IMR-90 (cell line): ENCODE results near the gene CLEC16A. TPM values are rescaled to one million over a fixed set of nuclear protein-coding genes. Genes with fewer than 3 reads are reported as not detected.

Experiments
- ATAC-seq: fragments of 200-7000 bp; cut with Tn5 transposase; 2 replicates; pipeline ENCODE4 v1.9.1; 2020; ENCODE audit warnings: low read depth, mild to moderate bottlenecking, moderate library complexity
- BruUV-seq: library from RNA; stranded (reverse); fragments of 400-500 nt; replicated peaks from 2 replicates; lab custom pipeline; 2021; lab: Mats Ljungman, UMichigan
- CTCF ChIA-PET: fragments of 300-600 bp; formaldehyde crosslinking; extraction: SDS; loops from one replicate; lab custom pipeline; 2021; ENCODE audit warnings: antibody characterized with exemption; lab: Yijun Ruan, JAX
- POLR2A ChIA-PET: fragments of 300-600 bp; sonication (Branson Sonifier 250); formaldehyde crosslinking; loops from one replicate; lab custom pipeline; 2022; ENCODE audit warnings: antibody characterized with exemption; ENCODE audit not compliant: unreplicated experiment; lab: Charles Lee
- DNase-seq: peaks from one replicate; pipeline ENCODE4 v3.0.0; 2013
- H2AFZ ChIP-seq: replicated peaks from 2 replicates; pipeline ENCODE3; 2013; ENCODE audit warnings: low read length, mild to moderate bottlenecking; ENCODE audit not compliant: poor library complexity
- H2AK5ac ChIP-seq: 2 replicates; pipeline ENCODE4 v1.6.1; 2013; ENCODE audit warnings: low read depth, low read length, inconsistent platforms
- H2AK9ac ChIP-seq: replicated peaks from 2 replicates; pipeline ENCODE3; 2013; ENCODE audit warnings: mild to moderate bottlenecking, low read depth, low read length, moderate library complexity; ENCODE audit not compliant: poor library complexity
- H2BK120ac ChIP-seq: 2 replicates; pipeline ENCODE4 v1.6.1; 2013; ENCODE audit warnings: low read depth, low read length, inconsistent platforms
- H2BK15ac ChIP-seq: 3 replicates; pipeline ENCODE4 v1.6.1; 2013; ENCODE audit warnings: low read depth, low read length, inconsistent platforms
- H2BK20ac ChIP-seq: 2 replicates; pipeline ENCODE4 v1.6.1; 2013; ENCODE audit warnings: low read depth, mild to moderate bottlenecking, inconsistent platforms, low read length, moderate library complexity
- H2BK5ac ChIP-seq: 2 replicates; pipeline ENCODE4 v1.6.1; 2013; ENCODE audit warnings: mild to moderate bottlenecking, low read depth, low read length, inconsistent platforms; ENCODE audit not compliant: poor library complexity, severe bottlenecking
- H3K14ac ChIP-seq: replicated peaks from 2 replicates; pipeline ENCODE4 v1.6.1; 2013; ENCODE audit warnings: low read depth, low read length, inconsistent platforms
- H3K18ac ChIP-seq: 2 replicates; pipeline ENCODE4 v1.6.1; 2013; ENCODE audit warnings: low read depth, low read length, control low read depth
- H3K23ac ChIP-seq: 2 replicates; pipeline ENCODE4 v1.6.1; 2013; ENCODE audit warnings: low read depth, low read length, inconsistent platforms
- H3K27ac ChIP-seq: 2 replicates; pipeline ENCODE4 v1.5.1; 2013; ENCODE audit warnings: mild to moderate bottlenecking, control low read depth, low read length; ENCODE audit not compliant: insufficient read depth
- H3K27me3 ChIP-seq: 2 replicates; pipeline ENCODE4 v1.6.1; 2013; ENCODE audit warnings: low read length; ENCODE audit not compliant: control insufficient read depth, insufficient read depth
- H3K36me3 ChIP-seq: 2 replicates; pipeline ENCODE4 v1.6.1; 2013; ENCODE audit warnings: low read length, mixed read lengths; ENCODE audit not compliant: control insufficient read depth, insufficient read depth
- H3K4ac ChIP-seq: 2 replicates; pipeline ENCODE4 v1.6.1; 2013; ENCODE audit warnings: low read depth, low read length, inconsistent platforms
- H3K4me1 ChIP-seq: 2 replicates; pipeline ENCODE4 v1.6.1; 2013; ENCODE audit warnings: low read length, mixed read lengths; ENCODE audit not compliant: control insufficient read depth, insufficient read depth
- H3K4me2 ChIP-seq: 2 replicates; pipeline ENCODE4 v1.6.1; 2013; ENCODE audit warnings: low read depth, mild to moderate bottlenecking, control low read depth, low read length, moderate library complexity
- H3K4me3 ChIP-seq: 2 replicates; pipeline ENCODE4 v1.5.1; 2013; ENCODE audit warnings: low read depth, mild to moderate bottlenecking, control low read depth, low read length, moderate library complexity; ENCODE audit not compliant: insufficient read depth
- H3K56ac ChIP-seq: 2 replicates; pipeline ENCODE4 v1.6.1; 2013; ENCODE audit warnings: low read length, inconsistent platforms; ENCODE audit not compliant: insufficient read depth; ENCODE audit errors: extremely low read depth
- H3K79me1 ChIP-seq, 2 experiments: 2 replicates each; pipeline ENCODE4 v1.6.1; 2013; ENCODE audit warnings: low read length in 2 of 2, inconsistent platforms in 1 of 2, low read depth in 1 of 2
- H3K9ac ChIP-seq: 2 replicates; pipeline ENCODE4 v1.6.1; 2013; ENCODE audit warnings: low read depth, low read length, control low read depth
- H3K9me1 ChIP-seq: 2 replicates; pipeline ENCODE4 v1.6.1; 2013; ENCODE audit warnings: low read length, inconsistent platforms; ENCODE audit not compliant: insufficient read depth
- H3K9me3 ChIP-seq: 2 replicates; pipeline ENCODE4 v1.6.1; 2013; ENCODE audit warnings: low read length; ENCODE audit not compliant: control insufficient read depth, insufficient read depth
- H4K20me1 ChIP-seq: 2 replicates; pipeline ENCODE4 v1.6.1; 2013; ENCODE audit warnings: low read length, inconsistent platforms; ENCODE audit not compliant: insufficient read depth
- H4K5ac ChIP-seq: 2 replicates; pipeline ENCODE4 v1.6.1; 2013; ENCODE audit warnings: mild to moderate bottlenecking, low read depth, low read length, control low read depth
- H4K8ac ChIP-seq, 2 experiments: 2 replicates each; pipeline ENCODE4 v1.6.1; 2013; ENCODE audit warnings: low read depth in 2 of 2, low read length in 2 of 2, control low read depth in 1 of 2, inconsistent platforms in 1 of 2
- H4K91ac ChIP-seq: 2 replicates; pipeline ENCODE4 v1.6.1; 2013; ENCODE audit warnings: low read depth, low read length, inconsistent platforms; ENCODE audit not compliant: insufficient read depth
- BHLHE40 ChIP-seq: fragments of 150-350 bp; IDR thresholded peaks from 2 replicates; pipeline ENCODE4 v1.6.1; 2016; ENCODE audit warnings: mild to moderate bottlenecking, low read depth, low read length
- CEBPB ChIP-seq: IDR thresholded peaks from 2 replicates; pipeline ENCODE4 v1.6.1; 2012; ENCODE audit warnings: low read depth, low read length, improper control_type of control experiment
- NFE2L2 ChIP-seq: fragments of 150-350 bp; IDR thresholded peaks from 2 replicates; pipeline ENCODE4 v1.6.1; 2016; ENCODE audit warnings: low read depth, mild to moderate bottlenecking, low read length
- WGBS, 2 experiments: methylation state at CpG; one replicate each; pipeline versions ENCODE4 v1.1.5 to v1.1.7; 2013; ENCODE audit warnings: missing lambda C conversion rate in 2 of 2; ENCODE audit not compliant: insufficient read length in 1 of 2; ENCODE audit errors: extremely low coverage in 2 of 2; 5-methylcytosine and 5-hydroxymethylcytosine counted together
- dilution Hi-C: fragments of 300-500 bp; cut with HindIII; formaldehyde crosslinking; loops from one replicate; pipeline ENCODE4 v1.14.3; 2018; ENCODE audit warnings: low sequenced_read_pairs; ENCODE audit not compliant: unreplicated experiment
- in situ Hi-C: fragments of 300-500 bp; cut with MboI; formaldehyde crosslinking; loops from 3 replicates; pipeline ENCODE4 v1.14.3; 2019; ENCODE audit warnings: low sequenced_read_pairs, inconsistent platforms, mixed read lengths
- intact Hi-C: fragments of 100-400 bp; cut with micrococcal nuclease; formaldehyde crosslinking; loops from 2 replicates; pipeline ENCODE4 v1.10.0; 2022
- polyA plus RNA-seq, 3 experiments: library from polyadenylated mRNA; depleted of rRNA; stranded (reverse); fragments of >200 nt; gene quantifications; 2 replicates each; pipeline ENCODE4 v1.2.3, GENCODE V29; 2012; ENCODE audit warnings: low replicate concordance in 1 of 3
- total RNA-seq: library from RNA; depleted of rRNA; stranded (reverse); fragments of >200 nt; gene quantifications from 2 replicates; pipeline ENCODE4 v1.2.3, GENCODE V29; 2012
- TF ChIP-seq, protein P1 (sequence below): fragments of 150-350 bp; IDR thresholded peaks from 2 replicates; pipeline ENCODE4 v1.6.1; 2016; ENCODE audit warnings: low read depth, mild to moderate bottlenecking, low read length, moderate library complexity, borderline replicate concordance

CLEC16A gene
- total and polyA plus RNA-seq, 2 of the 4 experiments (the other 2 are of a cell fraction), result 15.9 to 16.5 TPM

DNA sequence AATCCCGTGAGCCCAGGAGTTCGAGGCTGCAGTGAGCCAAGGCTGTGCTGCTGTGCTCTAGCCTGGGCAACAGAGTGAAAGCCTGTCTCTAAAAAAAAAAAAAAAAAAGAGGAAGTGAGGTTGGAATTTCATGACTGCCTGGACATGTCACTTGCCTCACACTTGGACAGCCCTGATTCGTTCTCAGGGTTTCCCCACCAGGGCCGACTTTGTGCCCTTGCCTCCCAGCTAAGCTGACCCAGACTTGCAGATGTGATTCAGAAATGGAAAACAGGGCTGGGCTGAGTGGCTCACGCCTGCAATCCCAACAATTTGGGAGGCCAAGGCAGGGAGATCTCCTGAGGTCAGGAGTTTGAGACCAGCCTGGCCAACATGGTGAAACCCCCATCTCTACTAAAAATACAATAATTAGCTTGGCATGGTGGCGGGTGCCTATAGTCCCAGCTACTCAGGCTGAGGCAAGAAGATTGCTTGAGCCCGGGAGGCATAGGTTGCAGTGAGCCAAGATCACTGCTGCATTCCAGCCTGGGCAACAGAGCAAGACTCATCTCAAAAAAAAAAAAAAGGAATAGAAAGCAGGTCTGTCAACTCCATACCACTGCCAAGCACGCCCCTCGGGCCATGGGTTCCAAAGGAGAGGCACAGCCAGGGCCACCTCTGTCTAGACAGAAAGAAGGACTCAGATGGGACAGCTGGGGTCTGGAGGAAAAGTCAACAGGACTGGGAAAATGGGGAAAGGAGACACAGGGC lies 264.7 kb downstream of the CLEC16A start:
- H3K27me3 ChIP-seq, result peaks cover 5% of the 10 kb centered on the region; the same call in 1 of the 2 replicates
- H2BK20ac ChIP-seq, result no peak overlapping the region
- H3K4ac ChIP-seq, result no peak overlapping the region
- dilution Hi-C loops, result no loop called here
- H2AFZ ChIP-seq, result peak overlapping the region; percentile 15
- POLR2A ChIA-PET, result no interaction called here
- H3K4me2 ChIP-seq, result no peak overlapping the region
- peaks cover 7% of the 10 kb centered on the region for H3K4me1 ChIP-seq
- 100% methylated on average over 2 of the region's 9 CpGs; no CpG with 5 or more reads in 1 of the 2 experiments for WGBS, 2 experiments
- no peak for DNase-seq
- H4K5ac ChIP-seq, result no peak overlapping the region
- TF ChIP-seq CEBPB (no peak), NFE2L2 (no peak), BHLHE40 (no peak)
- TF ChIP-seq, protein P1, sequence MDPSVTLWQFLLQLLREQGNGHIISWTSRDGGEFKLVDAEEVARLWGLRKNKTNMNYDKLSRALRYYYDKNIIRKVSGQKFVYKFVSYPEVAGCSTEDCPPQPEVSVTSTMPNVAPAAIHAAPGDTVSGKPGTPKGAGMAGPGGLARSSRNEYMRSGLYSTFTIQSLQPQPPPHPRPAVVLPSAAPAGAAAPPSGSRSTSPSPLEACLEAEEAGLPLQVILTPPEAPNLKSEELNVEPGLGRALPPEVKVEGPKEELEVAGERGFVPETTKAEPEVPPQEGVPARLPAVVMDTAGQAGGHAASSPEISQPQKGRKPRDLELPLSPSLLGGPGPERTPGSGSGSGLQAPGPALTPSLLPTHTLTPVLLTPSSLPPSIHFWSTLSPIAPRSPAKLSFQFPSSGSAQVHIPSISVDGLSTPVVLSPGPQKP, result no peak
- H2BK15ac ChIP-seq, result no peak overlapping the region
- no peak overlapping the region for H3K18ac ChIP-seq
- no peak overlapping the region for H3K9ac ChIP-seq
- H3K56ac ChIP-seq, result 0 out of 2 replicates have a peak overlapping the region, but pooled peaks have one; percentile 3
- in situ Hi-C loops, result no loop called here
- no peak overlapping the region for H2AK9ac ChIP-seq
- no peaks in the 10 kb centered on the region for H3K9me1 ChIP-seq
- no peak overlapping the region for H2BK5ac ChIP-seq
- H3K36me3 ChIP-seq, result no peaks in the 10 kb centered on the region
- H3K4me3 ChIP-seq, result no peak overlapping the region
- 0 out of 2 replicates have a peak, but pooled peaks have one; percentile 15 for ATAC-seq
- peaks cover 4% of the 10 kb centered on the region for H3K9me3 ChIP-seq
- H4K8ac ChIP-seq, result no peak overlapping the region
- no peak overlapping the region for H3K14ac ChIP-seq
- CTCF ChIA-PET, result no interaction called here
- H3K79me1 ChIP-seq, result no peaks in the 10 kb centered on the region
- H3K23ac ChIP-seq, result no peak overlapping the region
- no peak overlapping the region for H2AK5ac ChIP-seq
- H4K20me1 ChIP-seq, result no peaks in the 10 kb centered on the region
- intact Hi-C loops, result no loop called here
- H2BK120ac ChIP-seq, result no peak overlapping the region
- H3K27ac ChIP-seq, result no peak overlapping the region
- no TSS peak for BruUV-seq
- no peak overlapping the region for H4K91ac ChIP-seq
